Breast epithelium (tissue), 3 donors: Measurements from ENCODE around the gene LPCAT3.

Source experiments
- CTCF ChIP-seq, 3 donors: fragments of 450-650 bp; IDR thresholded peaks; one replicate each; pipeline ENCODE4 v1.5.1; 2016 to 2017; ENCODE audit warnings: antibody characterized with exemption in 3 of 3, mild to moderate bottlenecking in 3 of 3, moderate library complexity in 3 of 3
- POLR2A ChIP-seq: fragments of 450-650 bp; IDR thresholded peaks from one replicate; pipeline ENCODE4 v1.6.1; 2016; ENCODE audit warnings: antibody characterized with exemption, mild to moderate bottlenecking, moderate library complexity

GRCh38 chr12:6948873-6949594, 69.2 kb downstream of the LPCAT3 start:
- no peak for TF ChIP-seq CTCF (IDR thresholded peaks at IDR 0.05)
- TF ChIP-seq POLR2A, result no peak
